ENCODE measurements around the gene CAMK1D.

DNA sequence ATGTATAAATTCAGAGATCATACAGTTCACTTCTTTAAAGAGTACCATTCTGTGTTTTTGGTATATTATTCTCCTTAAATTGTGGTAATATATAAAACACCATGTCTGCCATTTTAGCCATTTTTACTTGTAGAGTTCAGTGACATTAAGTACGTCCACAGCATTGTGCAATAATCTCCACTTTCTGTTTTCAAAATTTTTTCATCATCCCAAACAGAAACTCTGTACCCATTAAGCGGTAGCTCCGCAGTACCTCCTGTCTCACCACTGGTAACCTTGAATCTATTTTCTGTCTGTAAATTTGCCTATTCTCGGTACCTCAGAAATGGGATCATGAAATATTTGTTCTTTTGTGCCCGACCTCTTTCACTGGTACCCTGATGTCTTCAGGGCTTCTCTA, 60.3 kb downstream of the CAMK1D start:
- TF ChIP-seq CTCF (conservative IDR thresholded peaks at IDR 0.05) (no peak), EZH2 (IDR thresholded peaks at IDR 0.05; ENCODE audit: low read depth) (no peak)

Measured in PC-9 (cell line).